Superior temporal gyrus (tissue), 1 donor: Measurements from ENCODE around the gene ZNRF2.
"Not testable (repeated sequence)": the region's sequence is repeated elsewhere in the genome, so short reads cannot be mapped to it uniquely, and the experiment has no call there.

Experiments
- DNase-seq: peaks from one replicate; pipeline ENCODE4 v3.0.0-alpha.2; 2016; ENCODE audit errors: extremely low spot score

The ZNRF2 gene

DNA sequence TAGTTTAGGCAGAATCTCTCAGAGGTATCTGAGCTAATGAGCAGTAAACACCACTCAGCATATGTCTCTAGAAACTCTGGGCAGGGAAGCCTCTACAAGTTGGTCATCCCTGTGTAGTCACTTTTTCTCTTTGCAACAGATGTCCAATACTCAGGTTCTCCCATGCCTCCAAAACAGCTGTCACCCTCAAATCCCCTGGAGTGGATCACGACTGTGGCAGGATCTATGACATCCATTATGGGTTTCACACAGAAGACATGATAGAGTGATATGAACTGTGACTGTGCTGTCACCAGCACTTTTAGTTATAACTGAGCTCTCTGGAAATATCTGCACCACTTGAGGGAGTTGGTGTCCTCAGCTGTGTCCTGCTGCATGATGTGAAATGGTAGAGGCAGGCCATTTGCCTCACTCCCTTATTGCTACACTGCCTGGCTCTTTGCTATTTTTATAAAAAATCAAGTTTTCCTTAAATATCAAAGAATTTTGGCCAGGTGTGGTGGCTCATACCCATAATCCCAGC, 24.1 kb upstream of the ZNRF2 start:
- DNase-seq, result no peak

DNA sequence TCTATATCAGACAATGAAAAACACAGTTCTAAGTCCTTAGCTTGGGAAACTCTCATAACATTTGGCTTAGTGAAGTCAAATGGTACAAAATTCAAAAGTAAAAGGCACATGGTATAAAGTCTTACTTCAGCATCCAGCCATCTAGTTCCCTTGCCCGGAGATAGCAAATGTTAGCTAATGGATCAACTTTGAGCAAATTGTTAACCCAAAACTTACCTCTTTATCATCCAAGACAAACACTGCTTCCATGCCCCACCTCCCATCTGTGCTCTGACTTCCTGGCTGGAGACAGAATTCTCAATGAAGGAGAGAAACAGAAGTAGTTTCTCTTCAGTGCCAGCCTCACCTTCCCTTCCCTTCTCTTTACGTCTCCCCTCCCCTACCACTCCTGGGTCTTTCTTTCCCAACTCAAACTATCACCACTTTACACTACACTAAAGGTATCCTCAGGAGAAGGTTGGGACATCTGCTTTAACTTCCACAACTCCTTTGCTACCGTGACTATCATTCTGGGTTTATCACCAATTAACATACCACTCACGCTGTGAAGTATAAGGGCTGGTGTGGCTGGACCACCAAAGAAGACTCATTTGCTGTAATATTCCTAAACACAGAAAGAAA, 21.2 kb upstream of the ZNRF2 start:
- DNase-seq, result no peak

DNA sequence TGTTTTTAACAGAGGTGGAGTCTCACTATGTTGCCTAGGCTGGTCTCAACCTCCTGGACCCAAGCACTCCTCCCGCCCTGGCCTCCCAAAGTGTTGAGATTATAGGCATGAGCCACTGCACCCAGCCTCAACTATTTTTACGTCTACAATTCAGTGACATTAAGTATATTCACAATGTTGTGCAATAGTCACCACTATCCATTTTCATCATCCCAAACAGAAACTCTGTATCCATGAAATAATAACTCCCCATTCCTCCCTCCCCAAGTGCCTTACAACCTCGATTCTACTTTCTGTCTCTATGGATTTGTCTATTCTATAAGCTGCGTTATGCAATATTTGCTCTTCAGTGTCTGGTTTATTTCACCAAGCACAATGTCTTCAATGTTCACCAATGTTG, 20.3 kb upstream of the ZNRF2 start:
- DNase-seq, result no peak

DNA sequence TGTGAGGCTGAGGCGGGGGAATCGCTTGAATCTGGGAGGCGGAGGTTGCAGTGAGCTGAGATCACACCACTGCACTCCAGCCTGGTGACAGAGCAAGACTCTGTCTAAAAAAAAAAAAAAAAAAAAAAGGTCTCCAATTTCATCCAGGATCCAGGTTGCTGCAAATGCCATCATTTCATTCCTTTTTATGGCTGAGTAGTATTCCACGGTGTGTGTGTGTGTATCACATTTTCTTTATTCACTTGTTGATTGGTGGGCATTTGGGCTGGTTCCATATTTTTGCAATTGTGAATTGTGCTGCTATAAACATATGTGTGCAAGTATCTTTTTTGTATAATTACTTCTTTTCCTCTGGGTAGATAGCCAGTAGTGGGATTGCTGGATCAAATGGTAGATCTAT, 19.2 kb upstream of the ZNRF2 start:
- not testable (repeated sequence) for DNase-seq

DNA sequence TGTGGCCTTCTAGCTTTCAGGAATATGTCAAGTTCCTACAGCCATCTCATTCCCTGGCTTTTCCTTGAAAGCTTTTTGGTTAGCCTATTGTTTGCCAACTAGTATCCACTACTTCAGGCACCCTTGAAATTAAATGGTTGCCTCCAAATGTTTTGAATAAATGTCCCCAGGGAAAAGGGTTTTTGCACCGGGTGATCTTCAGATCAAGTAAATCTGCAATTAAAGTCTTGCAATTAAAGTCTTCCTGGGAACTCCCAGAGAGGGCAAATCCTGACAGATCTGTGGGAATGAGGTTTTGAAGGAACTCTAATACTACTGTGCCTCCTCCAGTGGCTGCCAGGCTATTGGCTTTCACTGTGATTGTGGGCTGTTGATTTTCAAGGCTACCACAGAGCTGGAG, 17.7 kb upstream of the ZNRF2 start:
- no peak for DNase-seq

DNA sequence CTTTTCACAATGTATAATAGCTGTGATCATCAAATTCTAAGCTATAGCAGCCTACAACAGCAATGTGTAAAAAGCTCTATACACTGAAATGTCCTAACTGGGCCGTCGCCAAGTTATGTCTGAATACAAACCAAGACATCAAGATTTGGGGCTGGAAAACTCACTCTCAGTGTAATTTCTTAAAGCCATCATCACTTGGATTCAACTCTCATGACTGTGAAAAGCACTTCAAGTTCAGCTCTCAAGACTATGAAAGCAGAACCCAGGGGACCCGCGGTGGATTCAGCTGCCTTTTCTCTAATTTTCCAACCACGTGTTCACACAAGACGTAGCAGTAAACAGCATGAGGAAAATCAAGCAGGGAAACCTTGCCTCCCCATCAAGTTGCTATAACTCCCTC, 15.8 kb upstream of the ZNRF2 start:
- DNase-seq, result no peak

DNA sequence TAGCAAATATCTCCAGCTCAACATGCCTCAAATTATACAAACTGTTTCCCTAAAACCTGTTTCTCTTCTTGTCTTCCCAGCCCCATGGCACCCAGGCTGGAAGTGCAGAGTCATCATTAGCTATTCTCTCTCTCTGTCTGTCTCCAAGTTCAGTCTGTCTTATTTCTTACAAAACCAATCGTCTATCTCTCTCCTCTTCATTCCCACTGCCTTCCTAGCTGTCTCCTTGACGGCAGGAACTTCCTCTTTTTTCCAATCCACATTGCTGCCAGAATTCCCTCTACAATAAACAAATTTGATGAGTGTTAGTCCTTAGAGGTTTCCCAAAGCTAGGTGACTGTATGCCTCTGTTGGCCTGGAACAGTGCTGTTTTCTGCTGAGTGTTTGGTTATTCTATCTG, 14.9 kb upstream of the ZNRF2 start:
- DNase-seq, result no peak

DNA sequence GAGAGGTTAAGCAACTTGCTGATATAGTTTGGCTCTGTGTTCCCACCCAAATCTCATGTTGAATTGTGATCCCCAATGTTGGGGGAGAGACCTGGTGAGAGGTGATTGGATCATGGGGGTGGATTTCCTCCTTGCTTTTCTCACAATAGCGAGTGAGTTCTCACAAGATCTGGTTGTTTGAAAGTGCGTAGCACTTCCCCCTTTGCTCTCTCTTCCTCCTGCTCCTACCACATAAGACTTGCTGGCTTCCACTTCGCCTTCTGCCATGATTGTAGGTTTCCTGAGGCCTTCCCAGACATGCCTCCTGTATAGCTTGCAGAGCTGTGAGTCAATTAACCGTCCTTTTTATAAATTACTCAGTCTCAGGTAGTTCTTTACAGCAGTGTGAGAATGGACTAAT, 13.5 kb upstream of the ZNRF2 start:
- no peak for DNase-seq

DNA sequence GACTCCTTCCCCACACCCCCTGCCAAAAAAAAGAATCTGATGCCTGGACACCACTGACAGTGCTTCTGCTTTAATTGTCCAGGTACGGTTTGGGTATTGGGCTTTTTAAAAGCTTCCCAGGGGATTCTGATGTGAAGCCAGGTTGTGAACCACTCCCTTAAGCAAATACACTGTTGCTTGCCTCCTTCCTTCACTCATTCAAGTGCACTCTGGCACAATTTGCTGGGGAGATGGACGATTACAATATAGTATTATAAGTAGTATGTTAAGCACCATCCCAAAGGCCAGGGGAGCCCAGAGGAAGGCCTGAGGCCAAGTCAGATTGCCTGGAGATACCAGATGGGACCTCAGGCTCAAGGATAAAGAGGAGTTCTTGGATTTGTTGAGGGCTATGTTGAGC, 12.3 kb upstream of the ZNRF2 start:
- no peak for DNase-seq

DNA sequence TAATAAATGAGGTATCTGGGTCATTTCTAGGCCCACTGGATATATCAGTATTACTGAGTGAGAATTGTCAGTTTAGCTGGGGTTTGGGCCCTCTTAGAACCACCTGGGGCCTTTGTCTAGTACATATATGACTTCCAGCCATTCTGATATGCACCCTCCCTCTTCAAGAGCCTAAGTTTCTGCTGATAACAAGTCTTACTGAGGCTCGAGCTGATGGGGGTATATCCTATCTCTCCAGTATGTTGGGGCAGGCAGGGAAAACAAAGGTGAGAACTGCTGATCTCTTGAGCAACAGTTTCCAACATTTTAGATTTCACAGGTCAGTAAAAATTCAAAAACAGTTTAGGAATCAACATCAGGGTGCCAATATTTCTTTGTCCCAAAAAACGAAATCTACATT, 10.8 kb upstream of the ZNRF2 start:
- no peak for DNase-seq

DNA sequence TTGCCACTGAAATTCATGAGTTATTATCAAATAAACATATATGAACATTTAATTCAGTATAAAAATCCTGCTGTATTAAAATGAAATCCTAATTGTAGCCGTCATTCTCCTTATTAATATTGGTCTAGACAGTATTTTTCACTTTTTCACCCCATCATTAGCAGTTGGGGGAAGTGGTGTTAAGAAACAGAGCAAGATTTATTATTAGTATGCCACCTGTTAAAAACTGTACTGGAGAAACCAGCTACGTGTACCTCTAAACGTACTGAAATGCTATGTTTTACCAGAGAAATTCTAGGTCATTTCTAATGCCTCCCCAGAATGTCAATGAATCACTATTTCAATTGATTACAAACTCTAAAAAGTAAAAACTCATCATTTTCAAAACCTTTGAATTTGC, 9.8 kb upstream of the ZNRF2 start:
- no peak for DNase-seq

DNA sequence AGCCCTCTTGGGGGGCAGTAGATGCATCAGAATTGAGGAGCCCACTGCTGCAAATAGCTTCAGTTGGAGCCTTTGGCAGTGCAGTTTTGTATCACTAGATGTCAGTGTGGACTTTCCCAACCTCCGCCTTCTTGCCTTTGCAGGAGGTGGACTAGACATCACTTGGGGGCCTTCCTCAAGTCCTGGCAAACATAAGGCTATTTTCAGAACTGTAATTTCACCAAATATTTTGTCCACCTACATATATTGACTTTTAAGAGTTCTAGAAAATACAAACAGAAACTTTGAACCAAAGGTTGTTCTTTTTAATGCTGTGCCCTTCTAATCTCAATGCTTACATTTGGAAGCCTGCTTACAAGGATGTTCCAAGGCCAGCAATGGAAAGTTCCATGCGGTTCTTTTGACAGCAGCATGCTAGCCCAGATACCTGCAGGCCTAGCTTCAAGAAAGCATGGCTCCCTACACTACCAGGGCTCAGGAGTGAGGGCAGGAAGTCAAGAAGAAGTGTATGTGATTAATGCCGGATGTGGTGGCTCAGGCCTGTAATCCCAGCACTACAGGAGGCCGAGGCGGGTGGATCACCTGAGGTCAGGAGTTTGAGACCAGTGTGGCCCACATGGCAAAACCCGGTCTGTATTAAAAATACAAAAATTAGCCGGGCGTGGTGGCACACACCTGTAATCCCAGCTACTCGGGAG, 8.0 kb upstream of the ZNRF2 start:
- DNase-seq, result peak; percentile 90

DNA sequence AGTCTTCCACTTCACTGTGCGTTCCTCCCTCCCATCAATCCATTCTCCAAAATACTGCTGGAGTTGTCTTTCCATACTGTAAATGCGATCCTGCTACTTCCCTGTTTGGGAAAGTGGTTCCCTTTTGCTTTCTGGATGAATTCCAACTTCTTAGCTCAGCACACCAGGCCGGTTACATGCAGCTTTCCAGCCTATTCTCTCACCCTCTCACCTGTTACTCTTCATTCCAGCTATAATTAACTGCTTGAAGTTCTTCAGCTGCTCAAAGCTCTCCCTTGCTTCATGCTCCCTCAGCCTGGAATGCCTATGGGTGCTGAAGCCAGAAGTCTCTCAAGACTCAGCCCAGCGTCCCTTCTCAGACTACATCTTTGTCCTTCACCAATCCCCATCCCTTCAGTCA, 6.0 kb upstream of the ZNRF2 start:
- no peak for DNase-seq

DNA sequence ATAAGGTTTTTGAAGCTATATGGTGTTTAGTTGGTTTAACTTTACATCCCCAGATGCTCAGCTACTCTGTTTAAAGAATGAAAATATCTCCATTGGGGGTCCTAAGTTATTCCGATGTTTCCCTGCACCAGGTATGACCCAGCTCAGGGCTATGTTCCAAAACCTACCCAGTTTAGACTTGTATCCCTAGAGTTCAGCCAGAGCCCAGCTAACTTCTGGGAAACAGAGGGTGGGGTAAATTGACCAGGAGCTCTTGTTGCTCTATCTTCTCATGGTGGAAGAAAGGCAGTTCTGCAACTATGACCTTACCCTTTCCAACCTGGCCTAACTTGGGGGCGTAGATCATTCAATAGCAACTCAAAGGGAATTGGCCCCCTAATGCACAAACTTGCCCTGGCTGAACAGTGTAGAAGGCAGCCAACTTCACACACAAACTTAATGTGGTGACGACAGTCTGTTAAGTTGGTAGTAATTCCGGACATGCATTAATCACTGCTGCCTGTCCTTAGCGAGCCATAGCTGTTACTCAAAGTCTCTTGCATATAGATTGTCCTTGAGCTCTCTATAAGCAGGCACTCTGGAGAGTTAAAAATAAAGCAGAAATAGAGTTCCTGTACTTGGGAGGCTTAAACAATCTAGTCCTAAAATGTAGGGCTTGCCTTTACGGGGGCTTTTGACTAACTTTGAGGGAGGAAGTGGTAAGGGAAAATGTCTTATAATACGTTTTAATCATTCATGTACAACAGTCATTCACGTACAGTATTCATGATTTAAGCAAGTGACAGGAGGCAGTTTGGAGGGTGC, 5.3 kb upstream of the ZNRF2 start:
- DNase-seq, result no peak

DNA sequence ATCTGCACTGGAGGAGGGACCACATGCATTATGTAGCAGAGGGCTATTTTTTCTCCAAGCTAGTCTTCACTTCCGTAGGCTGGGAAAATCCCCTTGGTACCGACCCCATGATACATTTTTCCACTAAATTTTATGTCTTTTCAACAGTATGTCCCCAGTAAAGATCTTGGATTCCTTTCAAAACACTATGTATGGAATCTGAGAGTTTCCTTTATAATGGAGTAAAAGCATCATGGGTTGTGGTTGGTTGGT, 4.8 kb upstream of the ZNRF2 start:
- DNase-seq, result no peak

DNA sequence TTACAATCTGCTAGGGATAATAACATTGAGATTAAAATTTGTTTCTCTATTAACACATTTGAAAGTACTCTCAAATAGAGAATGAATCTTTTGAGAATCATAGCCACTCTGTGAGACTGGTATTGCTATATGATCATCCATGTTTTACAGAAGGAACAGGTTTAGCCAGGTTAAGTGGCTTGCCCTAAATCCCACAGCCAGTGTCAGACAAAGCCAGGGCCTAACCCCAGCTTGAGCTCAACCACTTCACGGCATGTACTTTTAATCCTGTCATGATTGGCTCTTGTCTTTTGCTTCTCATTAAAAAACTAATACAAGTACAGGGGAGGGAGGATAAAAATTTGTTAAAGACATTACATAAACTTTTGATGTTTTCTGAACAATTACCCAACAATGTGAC, 3.8 kb upstream of the ZNRF2 start:
- no peak for DNase-seq

DNA sequence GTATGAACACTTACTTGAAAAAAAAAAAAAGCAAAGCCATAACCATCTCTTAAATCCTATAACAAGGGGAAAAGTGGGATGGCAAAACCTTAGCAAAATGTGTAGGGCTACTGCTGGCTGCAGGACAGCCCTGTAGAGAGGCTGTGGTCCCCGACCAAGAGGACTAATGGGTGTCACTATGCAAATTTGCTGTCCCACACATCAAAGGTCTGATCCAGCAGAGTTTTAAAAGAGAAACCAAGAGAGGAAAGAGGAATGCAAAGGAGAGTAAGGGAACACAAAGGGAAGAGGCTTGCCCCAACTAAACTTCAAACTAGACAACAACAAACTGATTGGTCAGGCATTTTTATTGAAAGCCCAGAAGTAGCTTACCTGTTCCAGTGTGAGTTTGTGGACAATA, 3.1 kb upstream of the ZNRF2 start:
- DNase-seq, result no peak

DNA sequence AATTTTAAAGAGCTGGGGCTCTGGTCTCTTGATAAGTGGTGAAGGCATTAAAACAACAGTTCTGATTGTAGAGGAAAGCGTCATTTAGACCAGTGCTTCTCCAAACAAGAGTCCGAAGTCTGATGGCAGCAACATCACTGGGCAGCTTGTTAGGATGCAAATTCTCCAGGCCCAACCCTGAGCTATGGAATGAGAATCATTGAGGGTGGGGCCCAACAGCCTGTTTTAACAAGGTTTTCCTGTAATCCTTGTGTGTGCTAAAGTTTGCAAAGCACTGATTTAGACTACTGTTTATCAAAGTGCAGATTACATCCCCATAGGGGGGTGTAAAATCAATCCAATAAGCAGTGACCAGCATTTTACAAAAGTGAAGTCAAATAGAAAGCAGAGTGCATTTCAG, 2.6 kb upstream of the ZNRF2 start:
- no peak for DNase-seq

DNA sequence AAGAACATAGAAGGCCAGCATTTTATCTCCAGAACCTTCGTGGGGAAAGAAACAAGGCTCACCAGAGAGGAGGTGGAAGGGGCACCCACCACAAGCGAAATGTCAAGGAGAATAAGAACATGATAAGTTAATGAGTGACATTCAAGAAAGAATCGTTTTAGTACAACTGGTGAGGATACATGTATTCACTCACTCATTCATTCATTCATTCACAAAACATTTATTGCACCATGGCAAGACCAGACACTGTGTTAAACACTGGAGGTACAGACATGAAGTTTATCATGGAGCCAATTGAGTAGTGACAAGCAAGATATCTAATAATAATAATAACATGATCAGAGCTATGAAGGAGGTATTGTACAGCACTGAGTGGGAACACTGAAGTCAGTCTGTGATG, 1.7 kb upstream of the ZNRF2 start:
- DNase-seq, result no peak

DNA sequence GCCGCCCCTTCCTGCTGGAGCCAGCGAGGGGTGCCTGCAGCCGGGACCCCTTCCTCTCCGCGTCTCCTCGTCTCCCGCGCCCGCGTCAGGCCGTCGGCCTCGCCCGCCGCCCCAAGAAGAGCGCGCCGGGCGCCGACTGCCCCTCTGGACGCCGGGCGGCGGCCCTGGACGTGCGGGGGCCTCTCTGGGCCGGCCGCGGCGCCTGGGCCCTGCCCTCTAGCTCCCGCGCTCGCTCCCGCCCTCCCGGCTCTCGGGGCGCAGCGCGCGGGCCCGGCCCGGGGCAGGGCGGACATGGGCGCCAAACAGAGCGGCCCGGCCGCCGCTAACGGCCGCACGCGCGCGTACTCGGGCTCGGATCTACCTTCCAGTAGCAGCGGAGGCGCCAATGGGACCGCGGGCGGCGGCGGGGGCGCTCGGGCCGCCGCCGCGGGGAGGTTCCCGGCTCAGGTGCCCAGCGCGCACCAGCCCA, 704 bp downstream of the ZNRF2 start:
- no peak for DNase-seq

DNA sequence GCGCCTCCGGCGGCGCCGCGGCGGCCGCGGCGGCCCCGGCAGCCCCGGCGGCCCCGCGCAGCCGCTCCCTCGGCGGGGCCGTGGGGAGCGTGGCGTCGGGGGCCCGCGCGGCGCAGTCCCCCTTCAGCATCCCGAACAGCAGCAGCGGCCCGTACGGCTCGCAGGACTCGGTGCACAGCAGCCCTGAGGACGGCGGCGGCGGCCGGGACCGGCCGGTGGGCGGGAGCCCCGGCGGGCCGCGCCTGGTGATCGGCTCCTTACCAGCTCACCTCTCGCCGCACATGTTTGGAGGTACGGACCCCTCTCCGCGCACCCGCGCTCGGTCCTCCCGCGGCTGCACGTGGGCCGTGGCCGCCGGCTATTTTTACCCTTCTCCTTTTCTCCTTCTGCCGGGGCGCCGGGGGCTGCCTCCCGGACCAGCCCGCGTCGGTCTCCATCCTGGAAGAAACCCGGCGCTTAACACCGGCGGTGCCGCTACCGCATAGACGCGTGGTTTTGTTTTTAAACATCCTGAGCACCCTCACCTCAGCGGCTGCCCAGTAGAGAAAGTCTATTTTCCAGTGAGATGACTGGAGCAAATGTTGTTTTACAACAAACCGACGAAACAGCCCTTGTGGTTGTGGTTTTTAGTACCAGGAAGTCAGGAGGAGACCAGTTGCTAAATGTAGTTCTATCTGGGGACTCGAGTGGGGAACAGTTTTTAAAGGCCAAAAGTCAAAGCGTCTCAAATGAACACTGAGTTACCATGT, 1.3 kb downstream of the ZNRF2 start:
- DNase-seq, result peak; percentile 53

DNA sequence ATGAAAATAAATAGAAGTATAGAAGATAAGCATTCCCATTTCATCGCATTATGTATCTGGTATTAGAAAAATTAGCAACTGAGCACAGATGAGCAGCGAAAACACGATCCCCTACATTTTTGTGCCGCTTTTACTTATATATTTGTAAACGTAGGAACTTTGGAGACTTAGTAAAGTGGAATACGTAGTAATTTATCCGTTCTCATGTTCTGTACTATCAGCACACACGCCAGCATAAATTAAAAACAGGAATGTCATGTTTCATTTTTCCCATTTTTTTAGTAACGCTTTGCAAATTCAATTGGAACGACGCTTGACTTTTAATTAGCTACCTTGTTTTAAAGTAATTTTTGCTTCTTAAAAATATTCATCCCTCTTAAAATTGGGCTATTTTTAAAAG, 2.4 kb downstream of the ZNRF2 start:
- no peak for DNase-seq
